SK-N-SH (cell line): ENCODE data around the gene TMEM245. TPM values are rescaled to one million over a fixed set of nuclear protein-coding genes. Genes with fewer than 3 reads are reported as not detected.

Experiments
- CTCF ChIA-PET: fragments of 300-600, 350-600 bp; formaldehyde crosslinking; extraction: SDS; loops from one replicate; lab custom pipeline; 2021; lab: Yijun Ruan, JAX
- POLR2A ChIA-PET: fragments of 350-600 bp; sonication (Branson Sonifier 250); formaldehyde crosslinking; extraction: SDS; loops from one replicate; lab custom pipeline; 2020; ENCODE audit warnings: antibody characterized with exemption, inconsistent platforms; lab: Yijun Ruan, JAX
- DNase-seq: peaks from one replicate; pipeline ENCODE4 v3.0.0; 2012
- H2AFZ ChIP-seq: fragments of 200-600 bp; sonication (generic); 2 replicates; pipeline ENCODE4 v1.8.1; 2016; ENCODE audit warnings: antibody characterized with exemption, mild to moderate bottlenecking, low read depth
- H3F3A ChIP-seq: fragments of 200-600 bp; sonication (generic); replicated peaks from 2 replicates; pipeline ENCODE3; 2016; ENCODE audit warnings: antibody characterized with exemption, mild to moderate bottlenecking; ENCODE audit not compliant: insufficient read depth
- H3K27ac ChIP-seq, 2 experiments: fragments of 200-500 bp in 1 of 2; fragments of 200-600 bp in 1 of 2; sonication (Bioruptor generic) in 1 of 2; sonication (generic), shearing (Covaris generic) in 1 of 2; 2 replicates each; pipeline versions ENCODE4 v1.5.1 to v1.6.1; 2014 to 2016; ENCODE audit warnings: low read depth in 2 of 2, inconsistent platforms in 1 of 2, low read length in 1 of 2, mild to moderate bottlenecking in 1 of 2, mixed read lengths in 1 of 2
- H3K27me3 ChIP-seq: fragments of 200-600 bp; sonication (generic), shearing (Covaris generic); 2 replicates; pipeline ENCODE4 v1.6.1; 2016; ENCODE audit warnings: mixed run types; ENCODE audit not compliant: insufficient read depth
- H3K36me3 ChIP-seq, 2 experiments: fragments of 200-500 bp in 1 of 2; fragments of 200-600 bp in 1 of 2; sonication (Bioruptor generic) in 1 of 2; sonication (generic) in 1 of 2; replicated peaks in 1 of 2; 2 replicates each; pipeline versions ENCODE3 to v1.5.1; 2014 to 2016; ENCODE audit warnings: low read length in 1 of 2, mild to moderate bottlenecking in 1 of 2; ENCODE audit not compliant: insufficient read depth in 2 of 2, control insufficient read depth in 1 of 2
- H3K4me1 ChIP-seq, 2 experiments: fragments of 200-500 bp in 1 of 2; fragments of 200-600 bp in 1 of 2; sonication (Bioruptor generic) in 1 of 2; sonication (generic), shearing (Covaris generic) in 1 of 2; 2 replicates each; pipeline versions ENCODE4 v1.5.1 to v1.6.1; 2014 to 2016; ENCODE audit warnings: low read depth in 1 of 2, low read length in 1 of 2, mixed run types in 1 of 2; ENCODE audit not compliant: insufficient read depth in 2 of 2, control insufficient read depth in 1 of 2
- H3K4me2 ChIP-seq: fragments of 200-600 bp; sonication (generic), shearing (Covaris generic); 2 replicates; pipeline ENCODE4 v1.6.1; 2017; ENCODE audit warnings: mixed run types
- H3K4me3 ChIP-seq, 2 experiments: fragments of 200-500 bp in 1 of 2; fragments of 200-600 bp in 1 of 2; sonication (Bioruptor generic) in 1 of 2; sonication (generic), shearing (Covaris generic) in 1 of 2; 2 replicates each; pipeline versions ENCODE4 v1.5.1 to v1.8.1; 2014 to 2016; ENCODE audit warnings: low read depth in 2 of 2, inconsistent platforms in 1 of 2, low read length in 1 of 2, mild to moderate bottlenecking in 1 of 2, mixed read lengths in 1 of 2, moderate library complexity in 1 of 2
- H3K79me2 ChIP-seq: fragments of 200-600 bp; sonication (generic); 2 replicates; pipeline ENCODE4 v1.8.1; 2017; ENCODE audit warnings: mild to moderate bottlenecking; ENCODE audit not compliant: insufficient read depth
- H3K9ac ChIP-seq: fragments of 200-600 bp; sonication (generic); 2 replicates; pipeline ENCODE4 v1.6.1; 2017; ENCODE audit warnings: mixed run types
- H3K9me2 ChIP-seq: fragments of 200-600 bp; sonication (generic); 2 replicates; pipeline ENCODE4 v1.6.1; 2017; ENCODE audit warnings: mixed run types
- H3K9me3 ChIP-seq: fragments of 200-600 bp; sonication (generic); 2 replicates; pipeline ENCODE4 v1.6.1; 2017; ENCODE audit warnings: mixed run types, mild to moderate bottlenecking, moderate library complexity
- H4K20me1 ChIP-seq: fragments of 200-600 bp; sonication (generic); 2 replicates; pipeline ENCODE4 v1.6.1; 2017; ENCODE audit warnings: mild to moderate bottlenecking, mixed run types; ENCODE audit not compliant: insufficient read depth
- ELF1 ChIP-seq: IDR thresholded peaks from 2 replicates; pipeline ENCODE4 v1.4.0; 2012
- EZH2phosphoT487 ChIP-seq: fragments of 200-600 bp; sonication (generic); IDR thresholded peaks from 2 replicates; pipeline ENCODE4 v1.6.1; 2017; ENCODE audit warnings: low read depth, mixed run types, mild to moderate bottlenecking, antibody characterized with exemption, moderate library complexity, borderline replicate concordance
- FOSL2 ChIP-seq: IDR thresholded peaks from 2 replicates; pipeline ENCODE4 v1.4.0; 2012; ENCODE audit warnings: low read depth, mild to moderate bottlenecking, moderate library complexity, borderline replicate concordance
- FOXJ3 ChIP-seq: sonication (generic); formaldehyde crosslinking; IDR thresholded peaks from 2 replicates; pipeline ENCODE4 v1.5.1; 2020; ENCODE audit warnings: mild to moderate bottlenecking, missing genetic modification reagents
- FOXM1 ChIP-seq: IDR thresholded peaks from 2 replicates; pipeline ENCODE4 v1.4.0; 2012; ENCODE audit warnings: low read depth, mild to moderate bottlenecking
- GABPA ChIP-seq: IDR thresholded peaks from 2 replicates; pipeline ENCODE4 v1.4.0; 2012; ENCODE audit warnings: low read depth, mild to moderate bottlenecking
- MXI1 ChIP-seq: IDR thresholded peaks from 2 replicates; pipeline ENCODE4 v1.6.1; 2012; ENCODE audit warnings: mild to moderate bottlenecking, low read depth, low read length, improper control_type of control experiment
- POLR2AphosphoS5 ChIP-seq: IDR thresholded peaks from 2 replicates; pipeline ENCODE4 v1.6.1; 2012; ENCODE audit warnings: low read depth, low read length
- RAD21 ChIP-seq: IDR thresholded peaks from 2 replicates; pipeline ENCODE4 v1.6.1; 2012; ENCODE audit warnings: mild to moderate bottlenecking, low read length
- RCOR1 ChIP-seq: fragments of 150-350 bp; IDR thresholded peaks from 2 replicates; pipeline ENCODE4 v1.6.1; 2017; ENCODE audit warnings: antibody characterized with exemption, low read length
- SIN3A ChIP-seq: IDR thresholded peaks from 2 replicates; pipeline ENCODE4 v1.6.1; 2012; ENCODE audit warnings: low read depth, mild to moderate bottlenecking, low read length, moderate library complexity, borderline replicate concordance
- SMC3 ChIP-seq: IDR thresholded peaks from 2 replicates; pipeline ENCODE4 v1.6.1; 2012; ENCODE audit warnings: low read depth, low read length, improper control_type of control experiment
- WGBS: methylation state at CpG from one replicate; pipeline ENCODE4 v1.1.6; 2017; ENCODE audit warnings: low lambda C conversion rate; 5-methylcytosine and 5-hydroxymethylcytosine counted together
- polyA plus RNA-seq, 3 experiments: library from polyadenylated mRNA; depleted of rRNA; stranded (reverse); fragments of >200 nt; gene quantifications; 2 replicates each; pipeline ENCODE4 v1.2.3, GENCODE V29; 2012
- TF ChIP-seq, protein P1 (sequence below): IDR thresholded peaks from 2 replicates; pipeline ENCODE4 v1.6.1; 2012; ENCODE audit warnings: mild to moderate bottlenecking, low read depth, low read length, moderate library complexity
- TF ChIP-seq, protein P2 (sequence below): IDR thresholded peaks from 2 replicates; pipeline ENCODE4 v1.4.0; 2012; ENCODE audit warnings: low read depth, borderline replicate concordance
- TF ChIP-seq, protein P3 (sequence below): fragments of 200-600 bp; sonication (generic); IDR thresholded peaks from 2 replicates; pipeline ENCODE4 v1.6.1; 2017; ENCODE audit warnings: antibody characterized with exemption, mild to moderate bottlenecking, moderate library complexity
- TF ChIP-seq, protein P4 (sequence below): IDR thresholded peaks from 2 replicates; pipeline ENCODE4 v1.4.0; 2012; ENCODE audit warnings: low read depth, borderline replicate concordance

TMEM245 gene
- polyA plus RNA-seq, 1 of the 3 experiments (the other 2 are of a cell fraction), result 17.5 TPM

DNA sequence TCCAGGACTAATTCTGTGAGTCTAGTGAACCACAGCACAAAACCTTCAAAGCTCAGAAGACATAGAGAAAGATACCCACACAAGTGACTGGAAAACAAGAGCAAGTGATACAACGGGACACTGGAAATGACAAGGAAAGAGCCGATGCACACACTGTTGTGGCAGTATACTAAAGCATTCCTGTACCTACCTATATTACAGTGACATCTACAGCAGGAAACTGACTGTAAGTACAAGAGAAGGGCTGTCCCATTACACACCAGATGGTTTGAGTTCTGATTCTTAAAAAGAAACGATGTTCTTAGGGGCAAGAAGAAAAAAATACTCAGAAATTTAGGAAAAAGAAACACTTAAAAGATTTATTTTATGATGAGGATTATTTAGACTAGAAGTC is 18.5 kb downstream of the TMEM245 start:
- H3K4me2 ChIP-seq, result peak overlapping the region; percentile 64; the same call in 1 of the 2 replicates
- CTCF ChIA-PET, result no interaction called here

DNA sequence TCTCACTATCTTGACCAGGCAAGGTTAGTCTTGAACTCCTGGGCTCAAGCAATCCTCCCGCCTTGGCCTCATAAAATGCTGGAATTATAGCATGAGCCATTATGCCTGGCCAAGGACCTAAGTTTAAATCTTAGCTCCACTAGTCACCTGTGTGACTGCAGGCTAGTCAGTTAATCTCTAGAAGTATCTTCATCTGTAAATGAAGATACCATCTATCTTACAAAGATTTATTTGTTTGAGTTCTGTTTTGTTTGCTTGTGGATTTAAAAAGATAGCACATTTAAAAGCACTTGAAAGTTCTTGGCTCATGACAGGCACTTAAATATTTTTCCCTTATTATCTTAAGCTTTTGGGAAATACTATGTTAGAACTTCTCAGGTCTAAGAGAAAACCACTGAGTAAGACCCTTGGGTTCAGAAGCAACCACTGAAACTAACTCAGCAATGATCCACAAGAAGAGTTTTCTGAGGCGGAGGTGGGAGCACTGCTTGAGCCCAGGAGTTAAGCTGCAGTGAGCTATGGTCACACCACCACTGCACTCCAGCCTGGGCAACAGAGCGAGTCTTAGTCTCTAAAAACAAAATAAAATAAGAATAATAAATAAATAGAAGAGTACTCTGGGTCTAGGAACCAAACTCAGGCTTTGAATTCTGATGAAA is 19.1 kb downstream of the TMEM245 start:
- Histone ChIP-seq H3K79me2 (peaks cover 95% of the 10 kb centered on the region), H3K9ac (no peak overlapping the region), H3K27me3 (no peaks in the 10 kb centered on the region), H3K9me3 (no peaks in the 10 kb centered on the region), H4K20me1 (peaks cover 51% of the 10 kb centered on the region), H3F3A (peaks cover 31% of the 10 kb centered on the region), H2AFZ (no peak overlapping the region), H3K4me3 (no peak overlapping the region), H3K4me1 (peaks cover 11 to 33% of the 10 kb centered on the region in 2 experiments), H3K27ac (no peak overlapping the region), H3K36me3 (peaks cover 9 to 38% of the 10 kb centered on the region in 2 experiments), H3K9me2 (no peaks in the 10 kb centered on the region), H3K4me2 (no peak overlapping the region)
- WGBS, result 82% methylated on average over 3 of the region's 3 CpGs
- ChIA-PET CTCF (interaction anchor here (1.4 kb wide), 1 partner anchor 17 kb away, joined by 3 read pairs; no protein-coding TSS in a partner anchor), POLR2A (no interaction called here)
- TF ChIP-seq, protein P1, sequence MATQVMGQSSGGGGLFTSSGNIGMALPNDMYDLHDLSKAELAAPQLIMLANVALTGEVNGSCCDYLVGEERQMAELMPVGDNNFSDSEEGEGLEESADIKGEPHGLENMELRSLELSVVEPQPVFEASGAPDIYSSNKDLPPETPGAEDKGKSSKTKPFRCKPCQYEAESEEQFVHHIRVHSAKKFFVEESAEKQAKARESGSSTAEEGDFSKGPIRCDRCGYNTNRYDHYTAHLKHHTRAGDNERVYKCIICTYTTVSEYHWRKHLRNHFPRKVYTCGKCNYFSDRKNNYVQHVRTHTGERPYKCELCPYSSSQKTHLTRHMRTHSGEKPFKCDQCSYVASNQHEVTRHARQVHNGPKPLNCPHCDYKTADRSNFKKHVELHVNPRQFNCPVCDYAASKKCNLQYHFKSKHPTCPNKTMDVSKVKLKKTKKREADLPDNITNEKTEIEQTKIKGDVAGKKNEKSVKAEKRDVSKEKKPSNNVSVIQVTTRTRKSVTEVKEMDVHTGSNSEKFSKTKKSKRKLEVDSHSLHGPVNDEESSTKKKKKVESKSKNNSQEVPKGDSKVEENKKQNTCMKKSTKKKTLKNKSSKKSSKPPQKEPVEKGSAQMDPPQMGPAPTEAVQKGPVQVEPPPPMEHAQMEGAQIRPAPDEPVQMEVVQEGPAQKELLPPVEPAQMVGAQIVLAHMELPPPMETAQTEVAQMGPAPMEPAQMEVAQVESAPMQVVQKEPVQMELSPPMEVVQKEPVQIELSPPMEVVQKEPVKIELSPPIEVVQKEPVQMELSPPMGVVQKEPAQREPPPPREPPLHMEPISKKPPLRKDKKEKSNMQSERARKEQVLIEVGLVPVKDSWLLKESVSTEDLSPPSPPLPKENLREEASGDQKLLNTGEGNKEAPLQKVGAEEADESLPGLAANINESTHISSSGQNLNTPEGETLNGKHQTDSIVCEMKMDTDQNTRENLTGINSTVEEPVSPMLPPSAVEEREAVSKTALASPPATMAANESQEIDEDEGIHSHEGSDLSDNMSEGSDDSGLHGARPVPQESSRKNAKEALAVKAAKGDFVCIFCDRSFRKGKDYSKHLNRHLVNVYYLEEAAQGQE, result no peak
- TF ChIP-seq, protein P2, sequence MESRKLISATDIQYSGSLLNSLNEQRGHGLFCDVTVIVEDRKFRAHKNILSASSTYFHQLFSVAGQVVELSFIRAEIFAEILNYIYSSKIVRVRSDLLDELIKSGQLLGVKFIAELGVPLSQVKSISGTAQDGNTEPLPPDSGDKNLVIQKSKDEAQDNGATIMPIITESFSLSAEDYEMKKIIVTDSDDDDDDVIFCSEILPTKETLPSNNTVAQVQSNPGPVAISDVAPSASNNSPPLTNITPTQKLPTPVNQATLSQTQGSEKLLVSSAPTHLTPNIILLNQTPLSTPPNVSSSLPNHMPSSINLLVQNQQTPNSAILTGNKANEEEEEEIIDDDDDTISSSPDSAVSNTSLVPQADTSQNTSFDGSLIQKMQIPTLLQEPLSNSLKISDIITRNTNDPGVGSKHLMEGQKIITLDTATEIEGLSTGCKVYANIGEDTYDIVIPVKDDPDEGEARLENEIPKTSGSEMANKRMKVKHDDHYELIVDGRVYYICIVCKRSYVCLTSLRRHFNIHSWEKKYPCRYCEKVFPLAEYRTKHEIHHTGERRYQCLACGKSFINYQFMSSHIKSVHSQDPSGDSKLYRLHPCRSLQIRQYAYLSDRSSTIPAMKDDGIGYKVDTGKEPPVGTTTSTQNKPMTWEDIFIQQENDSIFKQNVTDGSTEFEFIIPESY, result no peak
- TF ChIP-seq FOXM1, result no peak
- no peak for TF ChIP-seq SMC3
- TF ChIP-seq ELF1, result no peak
- no peak for TF ChIP-seq MXI1
- no peak for TF ChIP-seq RCOR1
- TF ChIP-seq RAD21, result no peak
- TF ChIP-seq, protein P3, sequence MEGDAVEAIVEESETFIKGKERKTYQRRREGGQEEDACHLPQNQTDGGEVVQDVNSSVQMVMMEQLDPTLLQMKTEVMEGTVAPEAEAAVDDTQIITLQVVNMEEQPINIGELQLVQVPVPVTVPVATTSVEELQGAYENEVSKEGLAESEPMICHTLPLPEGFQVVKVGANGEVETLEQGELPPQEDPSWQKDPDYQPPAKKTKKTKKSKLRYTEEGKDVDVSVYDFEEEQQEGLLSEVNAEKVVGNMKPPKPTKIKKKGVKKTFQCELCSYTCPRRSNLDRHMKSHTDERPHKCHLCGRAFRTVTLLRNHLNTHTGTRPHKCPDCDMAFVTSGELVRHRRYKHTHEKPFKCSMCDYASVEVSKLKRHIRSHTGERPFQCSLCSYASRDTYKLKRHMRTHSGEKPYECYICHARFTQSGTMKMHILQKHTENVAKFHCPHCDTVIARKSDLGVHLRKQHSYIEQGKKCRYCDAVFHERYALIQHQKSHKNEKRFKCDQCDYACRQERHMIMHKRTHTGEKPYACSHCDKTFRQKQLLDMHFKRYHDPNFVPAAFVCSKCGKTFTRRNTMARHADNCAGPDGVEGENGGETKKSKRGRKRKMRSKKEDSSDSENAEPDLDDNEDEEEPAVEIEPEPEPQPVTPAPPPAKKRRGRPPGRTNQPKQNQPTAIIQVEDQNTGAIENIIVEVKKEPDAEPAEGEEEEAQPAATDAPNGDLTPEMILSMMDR, result no peak
- no peak for TF ChIP-seq POLR2AphosphoS5
- no peak for TF ChIP-seq FOSL2
- TF ChIP-seq, protein P4, sequence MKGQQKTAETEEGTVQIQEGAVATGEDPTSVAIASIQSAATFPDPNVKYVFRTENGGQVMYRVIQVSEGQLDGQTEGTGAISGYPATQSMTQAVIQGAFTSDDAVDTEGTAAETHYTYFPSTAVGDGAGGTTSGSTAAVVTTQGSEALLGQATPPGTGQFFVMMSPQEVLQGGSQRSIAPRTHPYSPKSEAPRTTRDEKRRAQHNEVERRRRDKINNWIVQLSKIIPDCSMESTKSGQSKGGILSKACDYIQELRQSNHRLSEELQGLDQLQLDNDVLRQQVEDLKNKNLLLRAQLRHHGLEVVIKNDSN, result no peak
- no peak for TF ChIP-seq FOXJ3 (CRISPR knock-in tag)
- no peak for TF ChIP-seq SIN3A
- no peak for TF ChIP-seq EZH2phosphoT487
- TF ChIP-seq GABPA, result no peak
- no peak for DNase-seq

More for the DNA sequence above, 18.5 kb downstream of the TMEM245 start:
- no peak for TF ChIP-seq FOSL2
- no peak for TF ChIP-seq FOXM1
- 84% methylated on average over 3 of the region's 3 CpGs for WGBS
- Histone ChIP-seq H2AFZ (no peak overlapping the region), H3F3A (peaks cover 32% of the 10 kb centered on the region), H3K9me3 (no peaks in the 10 kb centered on the region), H3K9ac (no peak overlapping the region), H3K27ac (peak overlapping the region; percentile 50 to 59; a peak in 3 of 4 replicates), H3K9me2 (no peaks in the 10 kb centered on the region), H3K27me3 (no peaks in the 10 kb centered on the region), H3K79me2 (peaks cover 95% of the 10 kb centered on the region), H3K36me3 (peaks cover 9 to 35% of the 10 kb centered on the region in 2 experiments), H3K4me3 (no peak overlapping the region), H3K4me1 (peaks cover 11 to 33% of the 10 kb centered on the region in 2 experiments), H4K20me1 (peaks cover 45% of the 10 kb centered on the region)
- POLR2A ChIA-PET, result no interaction called here
- DNase-seq, result no peak
